HCT116 (cell line): ENCODE data around the gene BRSK1. TPM values are rescaled to one million over a fixed set of nuclear protein-coding genes. Genes with fewer than 3 reads are reported as not detected.

Experiments used
- ATAC-seq: fragments of 200-7000 bp; cut with Tn5 transposase; 2 replicates; pipeline ENCODE4 v1.9.1; 2020; ENCODE audit warnings: mild to moderate bottlenecking, moderate library complexity
- BruUV-seq: library from RNA; stranded (reverse); fragments of 400-500 nt; replicated peaks from 2 replicates; lab custom pipeline; 2021; lab: Mats Ljungman, UMichigan
- CTCF ChIA-PET: fragments of 300-600 bp; sonication (Branson Sonifier 250); formaldehyde crosslinking; loops from one replicate; lab custom pipeline; 2021; ENCODE audit warnings: antibody characterized with exemption; lab: Charles Lee
- POLR2A ChIA-PET: fragments of 300-600, 350-600 bp; sonication (Branson Sonifier 250); formaldehyde crosslinking; loops from one replicate; lab custom pipeline; 2021; ENCODE audit warnings: antibody characterized with exemption; lab: Charles Lee
- RAD21 ChIA-PET, 2 experiments: fragments of 300-600 bp; sonication (Branson Sonifier 250); formaldehyde crosslinking; loops; one replicate each; lab custom pipeline; 2023; ENCODE audit warnings: low total read pairs in 2 of 2; ENCODE audit not compliant: uncharacterized antibody in 2 of 2, unreplicated experiment in 2 of 2, low non-redundant PET in 1 of 2; lab: Charles Lee
- DNase-seq: peaks from one replicate; pipeline ENCODE4 v3.0.0-alpha.2; 2010; ENCODE audit warnings: low read depth, low spot score
- H2AFZ ChIP-seq: fragments of 200-600 bp; shearing (Covaris generic), sonication (generic); 2 replicates; pipeline ENCODE4 v1.6.1; 2017; ENCODE audit warnings: low read depth, mixed run types, mixed read lengths, antibody characterized with exemption, low read length; ENCODE audit not compliant: poor library complexity, severe bottlenecking
- H3K27ac ChIP-seq: 2 replicates; pipeline ENCODE4 v1.5.1; 2012; ENCODE audit warnings: low read depth, low read length
- H3K27me3 ChIP-seq: fragments of 200-600 bp; sonication (generic); 2 replicates; pipeline ENCODE4 v1.6.1; 2016; ENCODE audit warnings: mixed run types, low read length, mixed read lengths; ENCODE audit not compliant: insufficient read depth
- H3K36me3 ChIP-seq, 2 experiments: fragments of 200-500 bp in 1 of 2; fragments of 200-600 bp in 1 of 2; sonication (Bioruptor generic) in 1 of 2; sonication (generic) in 1 of 2; 2 replicates each; pipeline versions ENCODE4 v1.5.1 to v1.6.1; 2014 to 2016; ENCODE audit warnings: low read length in 2 of 2, inconsistent platforms in 1 of 2, mixed read lengths in 1 of 2, mixed run types in 1 of 2; ENCODE audit not compliant: insufficient read depth in 2 of 2, control insufficient read depth in 1 of 2
- H3K4me1 ChIP-seq, 2 experiments: fragments of 200-600 bp in 1 of 2; sonication (generic) in 1 of 2; 2 replicates each; pipeline versions ENCODE4 v1.5.1 to v1.6.1; 2012 to 2017; ENCODE audit warnings: low read length in 2 of 2, inconsistent platforms in 1 of 2, mild to moderate bottlenecking in 1 of 2, mixed read lengths in 1 of 2, mixed run types in 1 of 2, moderate library complexity in 1 of 2; ENCODE audit not compliant: insufficient read depth in 2 of 2, control insufficient read depth in 1 of 2
- H3K4me2 ChIP-seq: fragments of 200-600 bp; sonication (generic); 2 replicates; pipeline ENCODE4 v1.6.1; 2017; ENCODE audit warnings: mixed run types, low read length, mixed read lengths
- H3K4me3 ChIP-seq, 2 experiments: fragments of 200-600 bp in 1 of 2; sonication (generic) in 1 of 2; replicated peaks in 1 of 2; 2 replicates each; pipeline ENCODE4 v1.5.1; 2011 to 2016; ENCODE audit warnings: low read length in 2 of 2, control low read depth in 1 of 2, low read depth in 1 of 2, mild to moderate bottlenecking in 1 of 2, mixed read lengths in 1 of 2, mixed run types in 1 of 2
- H3K79me2 ChIP-seq: fragments of 200-600 bp; sonication (generic); 2 replicates; pipeline ENCODE4 v1.6.1; 2017; ENCODE audit warnings: mild to moderate bottlenecking, mixed run types, low read length, moderate library complexity, mixed read lengths; ENCODE audit not compliant: insufficient read depth
- H3K9ac ChIP-seq: fragments of 200-600 bp; sonication (generic); 2 replicates; pipeline ENCODE4 v1.6.1; 2016; ENCODE audit warnings: low read length, mixed read lengths
- H3K9me2 ChIP-seq: fragments of 200-600 bp; sonication (generic), shearing (Covaris generic); 2 replicates; pipeline ENCODE4 v1.6.1; 2017; ENCODE audit warnings: mixed run types, mild to moderate bottlenecking, moderate library complexity; ENCODE audit not compliant: insufficient read depth
- H3K9me3 ChIP-seq, 2 experiments: fragments of 200-500 bp in 1 of 2; fragments of 200-600 bp in 1 of 2; sonication (Bioruptor generic) in 1 of 2; sonication (generic) in 1 of 2; 2 replicates each; pipeline ENCODE4 v1.6.1; 2014 to 2017; ENCODE audit warnings: low read length in 2 of 2, mixed read lengths in 2 of 2, inconsistent platforms in 1 of 2, low read depth in 1 of 2, mild to moderate bottlenecking in 1 of 2, mixed run types in 1 of 2, moderate library complexity in 1 of 2; ENCODE audit not compliant: control insufficient read depth in 1 of 2, insufficient read depth in 1 of 2
- H4K20me1 ChIP-seq: fragments of 200-600 bp; sonication (generic), shearing (Covaris generic); 2 replicates; pipeline ENCODE4 v1.6.1; 2017; ENCODE audit warnings: mixed run types, mild to moderate bottlenecking, moderate library complexity; ENCODE audit not compliant: insufficient read depth
- EGR1 ChIP-seq: IDR thresholded peaks from 2 replicates; pipeline ENCODE4 v1.6.1; 2012; ENCODE audit warnings: low read depth
- ELF1 ChIP-seq: IDR thresholded peaks from 2 replicates; pipeline ENCODE4 v1.6.1; 2012; ENCODE audit warnings: low read depth, borderline replicate concordance
- EZH2phosphoT487 ChIP-seq: fragments of 200-600 bp; IDR thresholded peaks from 2 replicates; pipeline ENCODE4 v1.6.1; 2018; ENCODE audit warnings: antibody characterized with exemption, borderline replicate concordance
- RAD21 ChIP-seq: IDR thresholded peaks from 2 replicates; pipeline ENCODE4 v1.6.1; 2012; ENCODE audit warnings: low read depth, mild to moderate bottlenecking
- REST ChIP-seq: IDR thresholded peaks from 2 replicates; pipeline ENCODE4 v1.6.1; 2012; ENCODE audit warnings: low read depth
- SIN3A ChIP-seq: IDR thresholded peaks from 2 replicates; pipeline ENCODE4 v1.6.1; 2012; ENCODE audit warnings: low read depth
- SP1 ChIP-seq: IDR thresholded peaks from 2 replicates; pipeline ENCODE4 v1.6.1; 2012; ENCODE audit warnings: low read depth
- SRF ChIP-seq: IDR thresholded peaks from 2 replicates; pipeline ENCODE4 v1.6.1; 2012; ENCODE audit warnings: low read depth
- ZFX ChIP-seq: fragments of 450-650 bp; IDR thresholded peaks from 2 replicates; pipeline ENCODE4 v1.6.1; 2017
- intact Hi-C: fragments of 100-400 bp; cut with micrococcal nuclease; formaldehyde crosslinking; loops from 2 replicates; pipeline ENCODE4 v1.10.0; 2022
- total RNA-seq: library from RNA; stranded (reverse); gene quantifications from one replicate; pipeline ENCODE4 v1.2.1, GENCODE V29; 2021; ENCODE audit not compliant: unreplicated experiment
- TF ChIP-seq, protein P1 (sequence below): IDR thresholded peaks from 2 replicates; pipeline ENCODE4 v1.6.1; 2011; ENCODE audit warnings: mild to moderate bottlenecking, low read length, moderate library complexity; ENCODE audit not compliant: insufficient replicate concordance; ENCODE audit errors: extremely low read depth
- TF ChIP-seq, protein P2 (sequence below), 3 experiments: fragments of 200-600 bp in 1 of 3; sonication (generic) in 1 of 3; IDR thresholded peaks in 2 of 3; conservative IDR thresholded peaks in 1 of 3; 2 replicates each; pipeline ENCODE4 v1.5.1; 2012 to 2017; ENCODE audit warnings: low read depth in 2 of 3, low read length in 2 of 3, antibody characterized with exemption in 1 of 3, borderline replicate concordance in 1 of 3, control low read depth in 1 of 3, mild to moderate bottlenecking in 1 of 3, mixed read lengths in 1 of 3, mixed run types in 1 of 3, moderate library complexity in 1 of 3; ENCODE audit not compliant: insufficient read depth in 1 of 3

The BRSK1 gene
- total RNA-seq, 1 experiment from 2014 or later: 33.3 TPM

- CTCF ChIA-PET: interaction anchor here (1.7 kb wide), 1 partner anchor 10 kb away, joined by 7 read pairs; no protein-coding TSS in a partner anchor
- Histone ChIP-seq H3K4me2 (no peak overlapping the region), H3K27me3 (no peaks in the 10 kb centered on the region), H3K36me3 (peaks cover 5 to 8% of the 10 kb centered on the region in 2 experiments; a peak in 3 of 4 replicates), H3K27ac (no peak overlapping the region), H2AFZ (no peak overlapping the region), H3K9me3 (no peaks in the 10 kb centered on the region), H3K79me2 (no peaks in the 10 kb centered on the region), H3K9me2 (no peaks in the 10 kb centered on the region), H4K20me1 (no peaks in the 10 kb centered on the region), H3K4me1 (no peaks in the 10 kb centered on the region), H3K4me3 (no peak overlapping the region), H3K9ac (no peak overlapping the region)
- BruUV-seq: no TSS peak
- TF ChIP-seq SIN3A (no peak), REST (no peak), RAD21 (no peak), ELF1 (no peak), ZFX (no peak), EGR1 (no peak), SRF (no peak), EZH2phosphoT487 (no peak), SP1 (no peak)
- TF ChIP-seq, protein P1, sequence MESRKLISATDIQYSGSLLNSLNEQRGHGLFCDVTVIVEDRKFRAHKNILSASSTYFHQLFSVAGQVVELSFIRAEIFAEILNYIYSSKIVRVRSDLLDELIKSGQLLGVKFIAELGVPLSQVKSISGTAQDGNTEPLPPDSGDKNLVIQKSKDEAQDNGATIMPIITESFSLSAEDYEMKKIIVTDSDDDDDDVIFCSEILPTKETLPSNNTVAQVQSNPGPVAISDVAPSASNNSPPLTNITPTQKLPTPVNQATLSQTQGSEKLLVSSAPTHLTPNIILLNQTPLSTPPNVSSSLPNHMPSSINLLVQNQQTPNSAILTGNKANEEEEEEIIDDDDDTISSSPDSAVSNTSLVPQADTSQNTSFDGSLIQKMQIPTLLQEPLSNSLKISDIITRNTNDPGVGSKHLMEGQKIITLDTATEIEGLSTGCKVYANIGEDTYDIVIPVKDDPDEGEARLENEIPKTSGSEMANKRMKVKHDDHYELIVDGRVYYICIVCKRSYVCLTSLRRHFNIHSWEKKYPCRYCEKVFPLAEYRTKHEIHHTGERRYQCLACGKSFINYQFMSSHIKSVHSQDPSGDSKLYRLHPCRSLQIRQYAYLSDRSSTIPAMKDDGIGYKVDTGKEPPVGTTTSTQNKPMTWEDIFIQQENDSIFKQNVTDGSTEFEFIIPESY: no peak
- TF ChIP-seq, protein P2, sequence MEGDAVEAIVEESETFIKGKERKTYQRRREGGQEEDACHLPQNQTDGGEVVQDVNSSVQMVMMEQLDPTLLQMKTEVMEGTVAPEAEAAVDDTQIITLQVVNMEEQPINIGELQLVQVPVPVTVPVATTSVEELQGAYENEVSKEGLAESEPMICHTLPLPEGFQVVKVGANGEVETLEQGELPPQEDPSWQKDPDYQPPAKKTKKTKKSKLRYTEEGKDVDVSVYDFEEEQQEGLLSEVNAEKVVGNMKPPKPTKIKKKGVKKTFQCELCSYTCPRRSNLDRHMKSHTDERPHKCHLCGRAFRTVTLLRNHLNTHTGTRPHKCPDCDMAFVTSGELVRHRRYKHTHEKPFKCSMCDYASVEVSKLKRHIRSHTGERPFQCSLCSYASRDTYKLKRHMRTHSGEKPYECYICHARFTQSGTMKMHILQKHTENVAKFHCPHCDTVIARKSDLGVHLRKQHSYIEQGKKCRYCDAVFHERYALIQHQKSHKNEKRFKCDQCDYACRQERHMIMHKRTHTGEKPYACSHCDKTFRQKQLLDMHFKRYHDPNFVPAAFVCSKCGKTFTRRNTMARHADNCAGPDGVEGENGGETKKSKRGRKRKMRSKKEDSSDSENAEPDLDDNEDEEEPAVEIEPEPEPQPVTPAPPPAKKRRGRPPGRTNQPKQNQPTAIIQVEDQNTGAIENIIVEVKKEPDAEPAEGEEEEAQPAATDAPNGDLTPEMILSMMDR (IDR thresholded peaks at IDR 0.05 in 2 of 3, conservative IDR thresholded peaks at IDR 0.05 in 1 of 3; ENCODE audit: borderline replicate concordance in 1 of 3, insufficient read depth in 1 of 3, low read depth in 2 of 3, low read length in 2 of 3): no peak
- POLR2A ChIA-PET: no interaction called here
- ATAC-seq (no peak), DNase-seq (no peak)
- intact Hi-C loops: no loop called here
- RAD21 ChIA-PET: no interaction called here
These were observed 27.6 kb downstream of the BRSK1 start for GRCh38 chr19:55311397-55311796.
